Esophagus muscularis mucosa (tissue), 3 donors: ENCODE measurements around the gene LRMDA.

ENCODE experiments used
- CTCF ChIP-seq, 3 experiments: fragments of 200-600 bp in 2 of 3; fragments of 450-650 bp in 1 of 3; sonication (generic) in 2 of 3; IDR thresholded peaks; one replicate each; pipeline ENCODE4 v1.5.1; 2017 to 2019; ENCODE audit warnings: antibody characterized with exemption in 3 of 3, mild to moderate bottlenecking in 2 of 3, moderate library complexity in 1 of 3
- POLR2AphosphoS5 ChIP-seq, 2 donors: sonication (generic); formaldehyde crosslinking; IDR thresholded peaks; one replicate each; pipeline ENCODE4 v1.6.1; 2017; ENCODE audit warnings: antibody characterized with exemption in 2 of 2

GRCh38 chr10:76318211-76318610, 886.8 kb downstream of the LRMDA start:
- TF ChIP-seq CTCF (IDR thresholded peaks at IDR 0.05): no peak
- no peak for TF ChIP-seq POLR2AphosphoS5 (IDR thresholded peaks at IDR 0.05)
